ENCODE measurements around the gene GRIN2D. TPM values are rescaled to one million over a fixed set of nuclear protein-coding genes. Genes with fewer than 3 reads are reported as not detected.

Gene GRIN2D
- total RNA-seq, 4 donors from 2014 or later, result 0.07 to 0.27 (median 0.09) TPM; not detected in 1

DNA sequence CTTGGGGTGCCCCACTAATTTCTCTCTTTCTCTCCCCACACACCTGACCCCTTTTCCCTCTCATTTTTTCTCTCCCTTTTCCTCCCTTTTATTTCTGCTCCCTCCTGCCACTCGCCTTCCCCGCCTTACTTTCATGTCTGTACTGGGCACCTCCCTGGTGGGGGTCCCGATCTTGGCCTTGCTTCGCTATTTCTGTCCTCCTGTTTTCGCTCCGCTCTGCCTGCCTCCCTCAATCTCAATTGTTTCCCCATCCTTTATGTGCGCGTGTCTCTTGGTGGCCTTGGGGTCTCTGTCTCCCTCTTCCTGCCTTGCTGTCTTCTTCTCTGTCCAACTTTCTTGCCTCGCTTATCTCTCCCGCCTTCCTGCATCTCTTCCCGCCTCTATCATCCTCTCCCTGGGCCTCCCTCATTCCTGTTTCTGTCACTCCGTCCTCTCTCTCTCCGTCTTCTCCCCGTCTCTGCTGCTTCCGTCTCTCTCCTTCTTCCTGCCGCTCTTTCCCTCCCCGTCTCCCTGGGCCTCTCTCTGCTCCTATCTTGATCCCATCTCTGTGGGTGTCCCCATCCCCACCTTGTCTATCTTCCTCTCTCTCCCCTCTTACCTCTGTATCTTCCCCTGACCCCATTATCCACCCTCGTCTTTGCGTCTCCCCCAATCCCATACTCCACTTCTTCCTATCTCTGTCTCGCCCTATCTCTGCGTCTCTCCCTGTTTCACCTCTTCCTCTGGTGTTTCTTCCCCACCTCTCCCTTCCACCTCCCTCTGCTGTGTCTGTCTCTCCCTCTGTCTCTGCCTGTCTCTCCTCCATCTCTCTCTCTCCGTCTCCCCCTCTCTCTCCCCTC is 4.0 kb downstream of the GRIN2D start:
- DNase-seq (no peak), ATAC-seq (no peak)
- H3K27me3 ChIP-seq, result peaks cover 54 to 65% (median 57%) of the 10 kb centered on the region in 3 donors
- TF ChIP-seq, protein P1, sequence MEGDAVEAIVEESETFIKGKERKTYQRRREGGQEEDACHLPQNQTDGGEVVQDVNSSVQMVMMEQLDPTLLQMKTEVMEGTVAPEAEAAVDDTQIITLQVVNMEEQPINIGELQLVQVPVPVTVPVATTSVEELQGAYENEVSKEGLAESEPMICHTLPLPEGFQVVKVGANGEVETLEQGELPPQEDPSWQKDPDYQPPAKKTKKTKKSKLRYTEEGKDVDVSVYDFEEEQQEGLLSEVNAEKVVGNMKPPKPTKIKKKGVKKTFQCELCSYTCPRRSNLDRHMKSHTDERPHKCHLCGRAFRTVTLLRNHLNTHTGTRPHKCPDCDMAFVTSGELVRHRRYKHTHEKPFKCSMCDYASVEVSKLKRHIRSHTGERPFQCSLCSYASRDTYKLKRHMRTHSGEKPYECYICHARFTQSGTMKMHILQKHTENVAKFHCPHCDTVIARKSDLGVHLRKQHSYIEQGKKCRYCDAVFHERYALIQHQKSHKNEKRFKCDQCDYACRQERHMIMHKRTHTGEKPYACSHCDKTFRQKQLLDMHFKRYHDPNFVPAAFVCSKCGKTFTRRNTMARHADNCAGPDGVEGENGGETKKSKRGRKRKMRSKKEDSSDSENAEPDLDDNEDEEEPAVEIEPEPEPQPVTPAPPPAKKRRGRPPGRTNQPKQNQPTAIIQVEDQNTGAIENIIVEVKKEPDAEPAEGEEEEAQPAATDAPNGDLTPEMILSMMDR (IDR thresholded peaks at IDR 0.05 in 4 of 5, conservative IDR thresholded peaks at IDR 0.05 in 1 of 5), result no peak
- TF ChIP-seq POLR2A (IDR thresholded peaks at IDR 0.05), result no peak
- no peaks in the 10 kb centered on the region for H3K36me3 ChIP-seq
- H3K4me1 ChIP-seq, result peaks cover 0 to 16% of the 10 kb centered on the region in 2 donors
- intact Hi-C loops (cut with DNase I; ENCODE audit: low total_unique reads), result no loop called here
- H3K4me3 ChIP-seq, result peak overlapping the region in 2 of 4 donors; percentile 26 to 39
- no peak overlapping the region for H3K27ac ChIP-seq
- in situ Hi-C loops (cut with MboI; ENCODE audit: low sequenced_read_pairs in 4 of 4), result no loop called here
- no peaks in the 10 kb centered on the region for H3K9me3 ChIP-seq

DNA sequence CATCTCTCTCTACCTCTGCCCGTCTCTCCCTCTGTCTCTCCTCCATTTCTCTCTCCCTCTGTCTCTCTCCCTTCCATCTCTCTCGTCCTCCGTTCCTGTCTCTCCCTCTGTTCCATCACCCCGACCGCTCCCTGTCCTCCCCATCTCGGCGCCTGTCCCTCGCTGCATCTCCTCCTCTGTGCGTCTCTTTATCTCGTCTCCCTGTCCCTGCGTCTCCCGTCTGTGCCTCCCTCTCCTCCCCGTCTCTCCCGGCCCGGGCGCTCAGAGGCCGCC is 4.6 kb downstream of the GRIN2D start:
- no peak overlapping the region for H3K27ac ChIP-seq

DNA sequence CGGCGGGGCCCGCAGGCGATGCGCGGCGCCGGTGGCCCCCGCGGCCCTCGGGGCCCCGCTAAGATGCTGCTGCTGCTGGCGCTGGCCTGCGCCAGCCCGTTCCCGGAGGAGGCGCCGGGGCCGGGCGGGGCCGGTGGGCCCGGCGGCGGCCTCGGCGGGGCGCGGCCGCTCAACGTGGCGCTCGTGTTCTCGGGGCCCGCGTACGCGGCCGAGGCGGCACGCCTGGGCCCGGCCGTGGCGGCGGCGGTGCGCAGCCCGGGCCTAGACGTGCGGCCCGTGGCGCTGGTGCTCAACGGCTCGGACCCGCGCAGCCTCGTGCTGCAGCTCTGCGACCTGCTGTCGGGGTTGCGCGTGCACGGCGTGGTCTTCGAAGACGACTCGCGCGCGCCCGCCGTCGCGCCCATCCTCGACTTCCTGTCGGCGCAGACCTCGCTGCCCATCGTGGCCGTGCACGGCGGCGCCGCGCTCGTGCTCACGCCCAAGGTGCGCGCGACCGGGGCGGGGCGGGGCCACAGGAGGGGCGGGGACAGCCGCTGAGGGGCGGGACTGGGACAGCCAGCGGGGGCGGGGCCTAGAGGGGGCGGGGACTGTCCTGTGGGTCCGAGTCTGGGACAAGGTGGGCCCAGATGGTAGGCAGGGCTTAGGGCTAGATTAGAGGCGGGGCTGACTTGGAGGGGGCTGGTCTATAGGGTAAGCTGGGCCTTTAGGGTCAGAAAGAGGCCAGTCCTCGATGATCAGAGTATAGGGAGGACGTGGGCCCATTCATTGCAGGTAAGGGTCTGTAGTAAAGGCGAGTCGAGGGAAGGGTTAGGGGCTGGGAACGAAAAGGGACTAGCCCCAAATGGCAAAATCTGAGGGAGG is 5.1 kb downstream of the GRIN2D start:
- H3K27ac ChIP-seq, result no peak overlapping the region
- ATAC-seq (peak in 1 of 2 donors; percentile 16), DNase-seq (peak in 1 of 2 donors; percentile 40)
- H3K27me3 ChIP-seq, result peaks cover 43 to 53% (median 45%) of the 10 kb centered on the region in 3 donors
- no peak for TF ChIP-seq POLR2A (IDR thresholded peaks at IDR 0.05)
- TF ChIP-seq, protein P1 (IDR thresholded peaks at IDR 0.05 in 4 of 5, conservative IDR thresholded peaks at IDR 0.05 in 1 of 5), result no peak
- in situ Hi-C loops (cut with MboI; ENCODE audit: low sequenced_read_pairs in 4 of 4), result no loop called here
- H3K4me3 ChIP-seq, result peak overlapping the region in 2 of 4 donors; percentile 31 to 39
- intact Hi-C loops (cut with DNase I; ENCODE audit: low total_unique reads), result no loop called here
- H3K4me1 ChIP-seq, result peaks cover 0 to 13% of the 10 kb centered on the region in 2 donors
- no peaks in the 10 kb centered on the region for H3K36me3 ChIP-seq
- H3K9me3 ChIP-seq, result no peaks in the 10 kb centered on the region

More for the DNA sequence above, 4.6 kb downstream of the GRIN2D start:
- in situ Hi-C loops (cut with MboI; ENCODE audit: low sequenced_read_pairs in 4 of 4) (no loop called here), intact Hi-C loops (cut with DNase I; ENCODE audit: low total_unique reads) (no loop called here)
- Histone ChIP-seq H3K4me1 (peaks cover 0 to 16% of the 10 kb centered on the region in 2 donors), H3K36me3 (no peaks in the 10 kb centered on the region), H3K4me3 (peak overlapping the region in 2 of 4 donors; percentile 26 to 39), H3K27me3 (peaks cover 49 to 59% (median 51%) of the 10 kb centered on the region in 3 donors), H3K9me3 (no peaks in the 10 kb centered on the region)
- ATAC-seq (no peak), DNase-seq (no peak)
- TF ChIP-seq, protein P1 (IDR thresholded peaks at IDR 0.05 in 4 of 5, conservative IDR thresholded peaks at IDR 0.05 in 1 of 5), result no peak
- no peak for TF ChIP-seq POLR2A (IDR thresholded peaks at IDR 0.05)

DNA sequence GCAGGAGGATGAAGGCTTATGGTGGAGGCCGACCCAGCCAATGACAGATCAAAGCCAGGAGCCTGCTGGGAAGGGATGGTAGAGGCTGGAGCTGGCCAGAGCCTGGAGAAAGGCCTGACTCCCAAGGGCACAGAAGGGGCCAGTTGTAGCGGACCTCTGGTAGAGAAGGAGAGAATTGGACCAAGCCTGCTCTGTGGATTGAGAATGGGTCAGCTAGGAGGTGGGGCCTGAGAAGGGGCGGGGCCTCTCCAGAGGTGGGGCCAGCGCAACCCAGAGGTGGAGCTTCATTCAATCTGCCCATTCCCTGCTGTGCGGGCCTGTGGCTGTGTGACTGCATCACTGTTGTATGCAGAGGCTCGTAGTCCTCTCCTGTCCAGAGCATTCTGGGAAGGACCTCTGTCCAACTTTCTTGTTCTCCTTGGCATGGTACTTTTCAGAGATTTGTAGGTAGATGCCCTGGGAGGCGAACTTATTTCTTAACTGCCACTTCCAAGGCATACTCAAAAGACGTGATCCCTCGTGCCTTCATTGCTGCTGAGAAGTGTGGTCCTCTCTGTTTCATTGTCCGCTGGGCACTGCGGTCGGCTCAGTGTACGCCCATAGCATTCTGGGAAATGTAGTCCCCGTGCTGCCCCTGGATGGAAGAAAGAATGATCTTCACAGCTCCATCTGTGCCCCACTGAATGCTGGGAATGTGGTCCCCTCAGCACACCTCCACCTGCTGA is 6.7 kb downstream of the GRIN2D start:
- DNase-seq (peak in 1 of 2 donors; percentile 38), ATAC-seq (peak; percentile 47 to 51)
- H3K4me1 ChIP-seq, result peaks cover 0 to 4% of the 10 kb centered on the region in 2 donors
- intact Hi-C loops (cut with DNase I; ENCODE audit: low total_unique reads) (no loop called here), in situ Hi-C loops (cut with MboI; ENCODE audit: low sequenced_read_pairs in 4 of 4) (no loop called here)
- H3K9me3 ChIP-seq, result no peaks in the 10 kb centered on the region
- TF ChIP-seq, protein P1 (IDR thresholded peaks at IDR 0.05 in 4 of 5, conservative IDR thresholded peaks at IDR 0.05 in 1 of 5), result no peak
- no peak for TF ChIP-seq POLR2A (IDR thresholded peaks at IDR 0.05)
- peaks cover 30 to 38% (median 30%) of the 10 kb centered on the region in 3 donors for H3K27me3 ChIP-seq
- peak overlapping the region in 1 of 4 donors; percentile 3 for H3K27ac ChIP-seq
- no peaks in the 10 kb centered on the region for H3K36me3 ChIP-seq
- H3K4me3 ChIP-seq, result no peak overlapping the region

Data from gastrocnemius medialis (tissue), 4 donors.